Measurements from ENCODE around the gene TEX14. TPM values are rescaled to one million over a fixed set of nuclear protein-coding genes. Genes with fewer than 3 reads are reported as not detected.

TEX14 gene
- total RNA-seq, 4 donors from 2014 or later = 0.13 TPM; not detected in 3

DNA sequence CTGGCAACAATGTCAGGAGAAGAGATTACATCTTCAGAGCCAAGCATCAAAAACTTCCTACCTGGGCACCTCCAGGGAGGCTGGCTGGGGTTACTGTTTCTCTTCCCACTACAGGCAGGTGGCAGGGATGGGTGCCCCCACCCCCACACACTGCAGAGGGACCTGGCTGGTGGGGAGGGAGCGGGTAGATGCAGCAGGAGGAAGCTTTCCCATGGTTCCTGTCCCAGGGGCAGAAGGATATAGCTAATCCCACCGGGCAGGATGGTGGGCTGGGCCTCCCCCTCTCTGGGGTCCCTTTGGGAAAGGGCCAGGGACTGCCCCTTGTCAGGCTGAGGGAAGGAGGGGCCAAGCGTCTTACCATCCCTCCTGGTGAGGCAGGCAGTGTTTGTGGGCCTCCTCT lies 160.7 kb downstream of the TEX14 start:
- no peak for DNase-seq
- Histone ChIP-seq H3K27ac (peak overlapping the region in 2 of 4 donors; percentile 44 to 59), H3K4me1 (peaks cover 0 to 11% (median 0%) of the 10 kb centered on the region in 4 donors), H3K9me3 (no peaks in the 10 kb centered on the region), H3K36me3 (no peaks in the 10 kb centered on the region), H3K27me3 (no peaks in the 10 kb centered on the region), H3K4me3 (peak overlapping the region; percentile 41 to 73 (median 57))
- TF ChIP-seq CTCF (IDR thresholded peaks at IDR 0.05) (no peak), POLR2A (IDR thresholded peaks at IDR 0.05) (no peak)

DNA sequence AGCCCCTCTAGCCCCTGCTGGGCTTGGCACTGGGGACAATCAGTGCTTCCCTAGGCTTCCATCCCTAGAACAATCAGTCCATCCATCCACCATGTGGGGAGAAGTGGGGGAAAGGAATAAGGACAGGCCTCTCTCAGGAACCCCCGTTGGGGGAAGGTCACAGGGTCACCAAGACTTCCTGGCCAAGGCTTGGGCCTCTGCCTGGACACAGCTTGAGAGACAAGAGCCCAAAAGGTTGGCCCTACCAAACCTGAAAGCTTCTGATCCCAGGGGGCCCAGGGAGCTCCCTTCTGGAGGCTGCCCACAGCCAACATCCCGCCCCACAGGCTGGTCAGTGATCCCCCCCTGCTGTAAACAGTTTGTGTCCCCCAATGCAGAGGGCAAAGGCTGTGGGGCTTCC lies 161.2 kb downstream of the TEX14 start:
- TF ChIP-seq POLR2A (IDR thresholded peaks at IDR 0.05) = no peak
- no peak for TF ChIP-seq CTCF (IDR thresholded peaks at IDR 0.05)
- H3K9me3 ChIP-seq = no peaks in the 10 kb centered on the region
- H3K27ac ChIP-seq = no peak overlapping the region
- H3K27me3 ChIP-seq = no peaks in the 10 kb centered on the region
- H3K36me3 ChIP-seq = no peaks in the 10 kb centered on the region
- no peak for DNase-seq
- H3K4me1 ChIP-seq = peaks cover 0 to 11% (median 0%) of the 10 kb centered on the region in 4 donors
- no peak overlapping the region for H3K4me3 ChIP-seq

DNA sequence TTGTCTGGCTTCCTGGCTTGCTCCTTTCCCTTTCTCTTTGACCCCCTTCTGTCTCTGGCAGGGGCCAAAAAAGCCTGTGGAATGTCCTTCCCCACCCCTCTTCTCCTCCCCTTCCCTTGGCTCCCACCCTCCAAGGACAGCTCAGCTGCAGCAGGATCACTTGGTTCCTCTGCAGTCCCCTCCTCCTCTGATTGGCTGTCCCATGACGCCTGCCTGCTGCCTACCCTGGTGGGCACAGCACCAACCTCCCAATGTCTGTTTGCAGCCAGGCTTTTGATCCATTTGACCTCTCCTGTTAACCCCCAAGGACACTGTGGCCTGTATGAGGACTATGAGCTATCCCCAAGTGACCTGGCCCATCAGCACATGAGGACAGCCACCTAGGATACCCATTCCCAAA lies 162.6 kb downstream of the TEX14 start:
- no peak for TF ChIP-seq POLR2A (IDR thresholded peaks at IDR 0.05)
- TF ChIP-seq CTCF (IDR thresholded peaks at IDR 0.05) = no peak
- H3K9me3 ChIP-seq = no peaks in the 10 kb centered on the region
- peak overlapping the region in 1 of 4 donors; percentile 12 for H3K4me3 ChIP-seq
- peak overlapping the region in 2 of 4 donors; percentile 22 to 58 for H3K27ac ChIP-seq
- H3K36me3 ChIP-seq = no peaks in the 10 kb centered on the region
- H3K4me1 ChIP-seq = peaks cover 0 to 11% (median 0%) of the 10 kb centered on the region in 4 donors
- no peaks in the 10 kb centered on the region for H3K27me3 ChIP-seq
- DNase-seq = no peak

DNA sequence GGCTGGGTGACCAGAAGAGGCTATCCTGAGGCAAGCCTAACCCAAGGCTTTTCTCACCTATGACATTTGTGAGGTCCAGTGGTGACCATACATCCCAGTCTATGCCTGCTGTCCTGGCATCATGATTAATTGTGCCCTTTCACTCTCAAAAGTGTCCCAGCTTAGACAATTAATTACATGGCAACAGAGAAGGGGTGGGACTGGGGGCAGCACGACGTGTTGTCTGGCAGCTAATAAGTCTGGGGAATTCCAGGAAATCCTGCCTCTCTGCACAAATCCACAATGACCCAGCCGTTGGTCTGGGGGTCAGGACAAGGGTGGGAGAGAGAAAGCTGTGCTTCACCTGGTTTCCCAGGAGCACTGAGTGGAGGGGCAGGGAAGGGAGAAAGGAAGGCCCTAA lies 163.4 kb downstream of the TEX14 start:
- TF ChIP-seq CTCF (IDR thresholded peaks at IDR 0.05) (no peak), POLR2A (IDR thresholded peaks at IDR 0.05) (no peak)
- DNase-seq = no peak
- no peaks in the 10 kb centered on the region for H3K27me3 ChIP-seq
- no peaks in the 10 kb centered on the region for H3K36me3 ChIP-seq
- no peaks in the 10 kb centered on the region for H3K9me3 ChIP-seq
- H3K4me3 ChIP-seq = peak overlapping the region in 1 of 4 donors; percentile 12
- peaks cover 0 to 11% (median 0%) of the 10 kb centered on the region in 4 donors for H3K4me1 ChIP-seq
- peak overlapping the region in 3 of 4 donors; percentile 22 to 58 (median 42) for H3K27ac ChIP-seq

DNA sequence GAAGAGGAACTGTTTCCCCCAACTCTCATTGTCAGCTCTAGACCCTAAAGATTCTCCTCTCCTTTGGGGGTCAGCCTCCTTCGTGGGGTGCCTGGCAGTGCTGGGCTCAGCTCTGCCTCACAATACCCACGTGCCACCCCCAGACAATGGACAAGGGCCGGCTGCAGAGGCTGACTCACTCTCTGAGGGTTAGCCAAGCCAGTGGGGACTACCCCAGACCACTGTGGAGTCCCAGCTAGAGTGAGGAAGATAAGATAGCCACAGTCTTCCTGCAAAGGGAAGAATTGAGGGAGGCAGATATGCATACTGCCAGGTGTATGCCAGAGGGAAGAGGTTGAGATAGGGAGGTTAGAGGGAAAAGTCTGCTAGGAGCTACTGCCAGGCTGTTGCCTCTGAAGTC lies 163.9 kb downstream of the TEX14 start:
- peaks cover 0 to 11% (median 0%) of the 10 kb centered on the region in 4 donors for H3K4me1 ChIP-seq
- no peaks in the 10 kb centered on the region for H3K36me3 ChIP-seq
- H3K27me3 ChIP-seq = no peaks in the 10 kb centered on the region
- TF ChIP-seq CTCF (IDR thresholded peaks at IDR 0.05) (no peak), POLR2A (IDR thresholded peaks at IDR 0.05) (no peak)
- DNase-seq = no peak
- peak overlapping the region; percentile 5 to 65 (median 50) for H3K27ac ChIP-seq
- H3K9me3 ChIP-seq = no peaks in the 10 kb centered on the region
- H3K4me3 ChIP-seq = no peak overlapping the region

- H3K4me1 ChIP-seq = peaks cover 0 to 8% (median 0%) of the 10 kb centered on the region in 4 donors
- no peaks in the 10 kb centered on the region for H3K27me3 ChIP-seq
- no peaks in the 10 kb centered on the region for H3K9me3 ChIP-seq
- TF ChIP-seq POLR2A (IDR thresholded peaks at IDR 0.05) (no peak), CTCF (IDR thresholded peaks at IDR 0.05) (no peak)
- no peak for DNase-seq
- peak overlapping the region; percentile 5 to 65 (median 50) for H3K27ac ChIP-seq
- no peaks in the 10 kb centered on the region for H3K36me3 ChIP-seq
- H3K4me3 ChIP-seq = peak overlapping the region in 1 of 4 donors; percentile 29
Measured at GRCh38 chr17:58527306-58527705, 164.5 kb downstream of the TEX14 start.
